Stimulated activated naive CD8-positive, alpha-beta T cell treated with anti-CD3 and anti-CD28 coated beads, Interleukin-15, amount 100 ng/mL, for 72 hours (primary cell): ENCODE data around the gene COBL.

Source experiments
- ATAC-seq: fragments of 150-1000 bp; cut with Tn5 transposase; 2 replicates; pipeline ENCODE4 v1.10.0; 2021; ENCODE audit warnings: mild to moderate bottlenecking, moderate library complexity
- DNase-seq, 2 donors: peaks; one replicate each; pipeline ENCODE4 v3.0.0; 2021 to 2022
- H3K27ac Mint-ChIP-seq, 2 donors: one replicate each; pipeline ENCODE4 v1.8.0; 2022; ENCODE audit warnings: mild to moderate bottlenecking in 2 of 2, mixed read lengths in 2 of 2, moderate library complexity in 2 of 2
- H3K27me3 Mint-ChIP-seq: one replicate; pipeline ENCODE4 v1.8.0; 2022; ENCODE audit warnings: mixed read lengths
- H3K4me1 Mint-ChIP-seq: one replicate; pipeline ENCODE4 v1.8.0; 2022; ENCODE audit warnings: mild to moderate bottlenecking, mixed read lengths
- H3K4me3 Mint-ChIP-seq, 2 donors: one replicate each; pipeline ENCODE4 v1.8.0; 2022; ENCODE audit warnings: mild to moderate bottlenecking in 2 of 2, mixed read lengths in 2 of 2, moderate library complexity in 1 of 2
- H3K9me3 Mint-ChIP-seq, 2 donors: one replicate each; pipeline ENCODE4 v1.8.0; 2022; ENCODE audit warnings: mixed read lengths in 2 of 2

Gene COBL

DNA sequence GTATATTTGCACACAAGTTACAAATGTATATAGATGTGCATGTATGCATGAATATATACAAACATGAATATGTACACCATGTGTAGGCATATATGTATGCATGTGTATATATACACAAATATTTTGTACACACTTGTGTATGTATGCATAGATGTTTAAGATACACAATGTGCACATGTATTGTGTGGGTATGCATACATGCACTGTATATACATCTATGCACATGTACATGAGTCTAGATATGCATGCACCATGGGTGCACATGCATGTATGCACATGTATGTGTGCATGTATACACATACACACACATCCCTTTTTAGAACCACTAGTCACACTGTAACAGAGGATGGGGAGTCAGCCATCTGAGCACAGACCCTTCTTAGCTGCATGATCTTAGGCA, 249.4 kb downstream of the COBL start:
- ATAC-seq (no peak), DNase-seq (no peak)
- no peak overlapping the region for H3K27ac Mint-ChIP-seq
- H3K27me3 Mint-ChIP-seq = no peaks in the 10 kb centered on the region
- H3K4me1 Mint-ChIP-seq = no peaks in the 10 kb centered on the region
- H3K4me3 Mint-ChIP-seq = no peak overlapping the region
- no peaks in the 10 kb centered on the region for H3K9me3 Mint-ChIP-seq

DNA sequence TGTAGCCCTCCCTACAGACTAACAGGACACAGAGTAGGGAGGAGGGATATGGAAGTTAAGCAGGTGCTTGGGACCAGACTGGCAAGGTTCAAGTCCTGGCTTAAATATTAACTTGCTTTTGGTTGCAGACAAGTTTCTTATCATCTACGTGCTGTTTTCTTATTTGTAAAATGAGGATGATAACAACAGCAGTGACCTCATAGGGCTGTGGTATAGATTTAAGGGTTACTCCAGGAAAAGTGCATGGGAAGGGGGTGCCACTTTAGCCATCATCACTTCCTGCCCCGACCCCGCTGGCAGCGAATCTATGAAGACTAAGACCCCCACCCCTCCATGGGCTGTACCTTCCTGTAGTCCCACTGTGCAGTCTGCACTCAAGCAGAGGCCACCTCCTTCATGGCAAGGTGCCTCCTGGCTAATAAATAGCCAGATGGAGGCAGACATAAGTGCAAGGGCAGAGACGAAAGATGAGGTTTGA, 250.2 kb downstream of the COBL start:
- no peak for ATAC-seq
- DNase-seq = no peak
- no peak overlapping the region for H3K4me3 Mint-ChIP-seq

DNA sequence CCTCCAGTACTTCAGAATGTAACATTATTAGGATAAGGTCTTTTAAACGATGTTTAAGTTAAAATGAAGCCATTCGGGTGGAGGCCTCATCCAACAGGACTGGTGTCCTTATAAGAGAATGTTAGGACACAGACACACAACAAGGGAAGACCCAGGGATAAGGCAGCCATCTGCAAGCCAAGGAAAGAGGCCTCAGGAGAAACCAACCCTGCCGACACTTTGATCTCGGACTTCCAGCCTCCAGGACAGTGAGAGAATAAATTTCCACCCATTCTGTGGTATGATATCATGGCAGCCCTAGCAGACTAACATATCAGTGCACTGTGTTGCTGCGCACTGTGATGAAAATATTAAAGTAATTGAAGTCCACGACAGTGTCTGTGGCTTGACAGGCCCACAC, 250.8 kb downstream of the COBL start:
- no peak for ATAC-seq
- Mint-ChIP-seq H3K27ac (peak overlapping the region in 1 of 2 donors; percentile 64), H3K27me3 (no peaks in the 10 kb centered on the region), H3K4me3 (no peak overlapping the region), H3K4me1 (no peaks in the 10 kb centered on the region), H3K9me3 (no peaks in the 10 kb centered on the region)
- no peak for DNase-seq

More for the DNA sequence above, 250.2 kb downstream of the COBL start:
- no peaks in the 10 kb centered on the region for H3K9me3 Mint-ChIP-seq
- H3K4me1 Mint-ChIP-seq = no peaks in the 10 kb centered on the region
- no peaks in the 10 kb centered on the region for H3K27me3 Mint-ChIP-seq
- no peak overlapping the region for H3K27ac Mint-ChIP-seq

DNA sequence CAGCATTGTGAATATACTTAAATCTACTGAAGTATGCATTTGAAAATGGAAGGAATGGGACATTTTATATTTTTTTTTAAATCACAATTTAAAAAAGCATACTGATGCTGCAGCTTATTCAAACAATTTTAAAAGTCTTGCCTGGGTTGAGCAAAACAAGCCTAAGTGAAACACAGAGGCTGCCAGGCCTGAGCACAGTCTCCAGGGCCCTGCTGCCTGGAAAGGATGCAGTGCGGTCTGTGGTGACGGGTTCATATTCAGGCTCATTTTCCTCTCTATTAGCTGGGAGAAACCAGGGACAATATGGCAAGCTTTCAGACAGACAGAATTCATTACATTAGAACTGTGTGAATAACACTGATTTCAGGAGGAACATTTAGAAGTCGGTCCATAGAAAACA, 251.9 kb downstream of the COBL start:
- ATAC-seq (no peak), DNase-seq (no peak)
- Mint-ChIP-seq H3K4me1 (no peaks in the 10 kb centered on the region), H3K4me3 (no peak overlapping the region), H3K27me3 (no peaks in the 10 kb centered on the region), H3K9me3 (no peaks in the 10 kb centered on the region), H3K27ac (no peak overlapping the region)

DNA sequence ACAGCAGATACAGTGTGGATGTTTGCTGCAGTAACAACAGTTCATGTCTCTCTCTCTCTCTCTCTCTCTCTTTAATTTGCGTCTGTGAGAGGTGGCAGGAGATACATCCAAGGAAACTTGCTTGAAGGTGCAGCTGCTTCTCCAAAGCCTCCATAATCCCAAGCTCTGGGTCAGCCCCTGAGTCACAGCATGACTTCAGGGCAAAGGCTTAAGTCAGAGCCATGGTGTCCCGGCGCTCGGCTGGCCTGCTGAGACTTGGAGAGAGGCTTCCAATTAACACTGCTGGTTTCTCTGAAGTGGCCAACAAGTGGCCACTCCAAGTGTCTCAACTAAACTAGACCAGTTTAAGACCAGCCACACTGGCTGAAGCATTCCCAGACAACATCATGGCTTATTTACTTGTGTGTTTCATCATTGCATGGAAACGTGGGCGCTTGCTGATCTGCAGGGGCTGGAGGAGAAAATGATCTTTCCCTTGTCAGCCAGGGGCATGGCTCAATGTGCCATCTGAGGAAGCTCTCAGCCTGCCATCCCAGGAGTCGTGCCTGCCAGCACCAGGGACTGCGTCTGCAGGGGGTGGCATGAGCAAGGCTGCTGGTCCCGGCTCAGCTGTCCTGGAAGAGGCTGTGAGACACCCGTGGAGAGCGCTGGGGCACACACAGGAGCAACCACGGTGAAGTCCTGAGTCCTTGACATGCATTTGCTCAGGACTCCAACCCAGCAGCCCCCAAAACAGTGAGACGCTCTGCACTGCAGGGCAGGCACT, 254.2 kb downstream of the COBL start:
- DNase-seq (no peak), ATAC-seq (peak; percentile 14)
- no peaks in the 10 kb centered on the region for H3K4me1 Mint-ChIP-seq
- H3K9me3 Mint-ChIP-seq = no peaks in the 10 kb centered on the region
- no peak overlapping the region for H3K27ac Mint-ChIP-seq
- H3K4me3 Mint-ChIP-seq = no peak overlapping the region
- H3K27me3 Mint-ChIP-seq = no peaks in the 10 kb centered on the region

DNA sequence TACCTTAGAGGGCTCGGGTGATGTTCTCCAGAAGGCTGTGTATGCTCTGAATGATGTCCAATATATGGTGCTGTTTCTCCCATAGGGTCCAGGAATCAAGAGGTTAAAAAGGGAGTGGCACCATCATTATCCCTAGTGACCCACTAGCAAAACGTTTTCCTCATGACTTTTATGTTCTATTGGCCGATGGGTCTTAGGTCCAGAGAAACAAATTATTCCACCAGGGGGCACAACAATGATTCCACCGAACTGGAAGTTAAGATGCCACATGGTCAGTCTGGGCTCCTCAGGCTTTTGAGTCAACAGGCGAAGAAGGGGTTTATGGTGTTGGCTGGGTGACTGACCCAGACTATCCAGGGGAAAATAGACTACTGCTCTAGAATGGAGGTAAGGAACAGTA, 256.1 kb downstream of the COBL start:
- H3K4me1 Mint-ChIP-seq = no peaks in the 10 kb centered on the region
- H3K9me3 Mint-ChIP-seq = no peaks in the 10 kb centered on the region
- ATAC-seq = no peak
- DNase-seq = no peak
- no peak overlapping the region for H3K4me3 Mint-ChIP-seq
- H3K27ac Mint-ChIP-seq = peak overlapping the region in 1 of 2 donors; percentile 91
- H3K27me3 Mint-ChIP-seq = no peaks in the 10 kb centered on the region

DNA sequence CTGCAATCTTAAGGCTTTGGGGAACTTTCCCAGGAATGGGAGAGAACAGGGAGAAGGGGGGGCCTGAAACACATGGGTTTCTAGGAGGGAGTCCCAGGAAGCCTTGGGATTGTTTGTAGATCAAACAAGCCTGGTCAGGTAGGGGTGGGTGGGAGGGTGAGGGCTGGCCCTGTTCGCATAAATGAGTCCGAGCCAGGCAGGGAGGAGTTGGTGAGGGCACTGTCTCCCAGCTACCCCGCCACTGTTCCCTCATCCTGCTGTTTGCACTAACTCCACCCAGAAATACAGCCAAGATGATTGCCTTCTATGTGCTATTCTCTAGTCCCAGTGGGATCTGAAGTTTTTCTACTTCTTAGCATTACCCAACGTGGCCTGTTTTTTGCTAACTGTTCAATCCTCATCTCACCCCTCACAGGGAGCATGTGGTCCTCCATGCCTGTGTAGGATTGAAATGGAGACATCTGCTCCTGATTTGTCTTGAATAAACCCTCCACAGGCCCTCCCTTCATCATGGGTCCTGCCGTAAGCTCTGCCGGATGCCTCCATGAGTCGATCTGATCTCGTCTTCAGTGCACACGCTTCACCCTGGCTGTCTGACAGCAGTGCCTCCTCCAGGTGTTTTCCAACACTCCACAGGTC, 257.0 kb downstream of the COBL start:
- Mint-ChIP-seq H3K27me3 (no peaks in the 10 kb centered on the region), H3K27ac (no peak overlapping the region), H3K4me1 (no peaks in the 10 kb centered on the region), H3K9me3 (no peaks in the 10 kb centered on the region), H3K4me3 (no peak overlapping the region)
- DNase-seq = no peak
- ATAC-seq = no peak

DNA sequence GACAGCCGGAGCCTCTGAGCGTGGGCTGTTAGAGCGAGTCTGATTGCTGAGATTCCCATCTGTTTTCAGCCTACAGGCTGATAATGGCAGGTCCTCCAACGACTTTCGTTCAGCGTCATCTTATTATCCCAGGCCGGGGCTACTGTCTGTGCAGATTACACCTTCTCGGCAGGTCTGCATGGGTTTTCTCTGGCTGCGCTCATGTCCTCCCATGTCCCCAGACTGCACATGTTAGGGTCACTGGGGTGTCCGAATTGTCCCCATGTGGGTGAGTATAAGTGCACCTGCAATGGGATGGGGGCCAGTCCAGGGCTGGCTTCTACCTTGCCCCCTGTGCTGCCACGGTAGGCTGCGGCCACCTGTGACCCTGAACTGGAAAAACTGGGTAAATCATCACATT, 257.8 kb downstream of the COBL start:
- Mint-ChIP-seq H3K27ac (no peak overlapping the region), H3K4me3 (no peak overlapping the region), H3K9me3 (no peaks in the 10 kb centered on the region), H3K4me1 (no peaks in the 10 kb centered on the region), H3K27me3 (no peaks in the 10 kb centered on the region)
- ATAC-seq = no peak
- no peak for DNase-seq

DNA sequence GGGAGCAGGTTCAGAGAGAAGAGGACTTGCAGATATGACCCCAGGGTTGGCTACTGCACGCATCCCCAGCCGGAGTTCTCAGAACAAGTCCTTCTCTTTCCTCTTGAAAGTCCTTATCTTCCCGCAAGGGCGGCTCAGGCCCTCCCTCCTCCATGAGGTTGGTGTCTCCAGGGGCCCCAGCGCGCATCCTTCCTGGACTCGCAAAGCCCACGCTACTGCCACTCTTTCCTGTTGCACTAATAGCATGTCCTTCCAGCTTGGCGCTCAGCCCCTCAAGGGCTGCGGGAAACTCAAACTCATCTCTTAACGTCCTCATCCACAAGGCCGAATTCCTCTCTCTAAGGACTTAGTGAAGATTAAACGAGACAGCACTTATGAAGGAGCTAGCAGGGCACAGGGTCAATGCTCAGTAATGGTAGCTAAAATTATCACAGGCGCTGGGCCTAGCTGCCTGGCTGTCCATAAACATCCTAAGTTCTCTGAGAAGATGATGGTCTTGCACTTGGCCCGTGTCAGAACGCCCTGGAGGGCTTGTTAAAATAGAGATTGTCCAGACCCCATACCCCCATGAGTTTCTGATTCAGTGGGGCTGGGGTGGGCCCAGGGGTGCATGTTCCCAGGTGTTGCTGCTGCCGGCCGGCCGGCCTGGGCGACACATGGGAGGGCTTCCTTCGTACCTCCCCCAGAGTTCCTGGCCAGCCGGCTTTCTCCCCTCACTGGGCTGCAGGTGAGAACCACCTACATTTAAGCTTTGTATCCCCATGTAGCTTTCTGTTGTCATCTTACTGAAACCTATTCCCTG, 261.4 kb downstream of the COBL start:
- Mint-ChIP-seq H3K27ac (no peak overlapping the region), H3K27me3 (no peaks in the 10 kb centered on the region), H3K9me3 (no peaks in the 10 kb centered on the region), H3K4me3 (no peak overlapping the region), H3K4me1 (no peaks in the 10 kb centered on the region)
- ATAC-seq = no peak
- DNase-seq = no peak

DNA sequence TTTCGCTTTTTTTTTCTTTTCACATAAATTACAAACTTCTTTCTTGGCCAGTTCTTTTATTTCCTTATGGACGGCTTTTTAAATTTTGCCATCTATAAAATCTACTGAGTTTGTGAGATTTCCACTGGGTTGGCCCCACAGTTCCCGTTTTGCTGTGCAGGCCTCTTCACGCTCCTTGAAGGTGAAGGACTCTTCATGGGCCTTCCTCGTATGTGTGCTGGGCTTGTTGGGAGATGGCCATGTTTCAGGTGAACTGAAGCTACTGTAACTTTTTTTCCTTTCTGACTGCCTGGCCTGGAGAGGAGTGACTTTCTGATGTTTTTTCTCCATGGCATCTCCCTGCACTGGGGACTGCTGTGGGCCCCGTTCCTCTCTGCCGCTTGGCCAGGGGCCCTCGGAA, 262.4 kb downstream of the COBL start:
- H3K9me3 Mint-ChIP-seq = no peaks in the 10 kb centered on the region
- H3K27me3 Mint-ChIP-seq = no peaks in the 10 kb centered on the region
- ATAC-seq (no peak), DNase-seq (no peak)
- no peaks in the 10 kb centered on the region for H3K4me1 Mint-ChIP-seq
- no peak overlapping the region for H3K4me3 Mint-ChIP-seq
- H3K27ac Mint-ChIP-seq = peak overlapping the region in 1 of 2 donors; percentile 44

DNA sequence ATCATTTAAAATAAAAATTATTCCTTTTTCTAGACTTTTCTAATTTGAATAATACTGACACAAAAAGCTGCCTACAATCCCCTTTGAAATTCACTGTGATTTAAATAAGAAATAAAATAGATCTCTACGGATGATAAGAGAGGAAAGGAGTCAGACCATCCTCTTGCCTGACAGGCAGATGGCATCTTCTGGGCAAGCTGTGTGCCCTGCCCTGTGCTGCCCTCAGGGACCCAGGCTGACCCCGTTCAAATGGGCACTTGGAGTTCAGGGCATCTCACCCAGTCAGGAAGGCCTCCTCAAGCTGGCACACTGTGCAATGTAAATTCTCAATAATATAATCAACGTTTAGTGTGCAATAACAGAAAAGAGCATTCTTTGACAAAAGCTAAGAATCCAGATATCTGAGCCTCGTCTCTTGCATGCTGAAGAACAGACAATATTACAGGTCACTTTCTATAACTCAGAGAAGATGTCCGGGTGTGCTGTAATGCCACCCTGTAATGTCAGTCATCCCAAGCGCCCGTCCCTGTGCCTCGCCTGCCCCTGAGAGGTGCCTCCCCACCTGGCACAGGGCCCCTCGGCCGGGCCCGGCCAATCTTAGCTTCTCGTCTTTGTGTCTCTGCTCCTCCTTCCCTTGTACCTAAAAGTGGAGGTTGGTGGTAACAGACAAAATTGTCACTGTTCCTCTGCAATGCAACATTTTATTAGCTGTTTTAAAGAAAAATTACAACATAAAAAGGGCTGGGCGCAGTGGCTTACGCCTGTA, 263.3 kb downstream of the COBL start:
- DNase-seq = no peak
- H3K27ac Mint-ChIP-seq = no peak overlapping the region
- H3K9me3 Mint-ChIP-seq = no peaks in the 10 kb centered on the region
- H3K4me3 Mint-ChIP-seq = no peak overlapping the region
- ATAC-seq = no peak
- no peaks in the 10 kb centered on the region for H3K4me1 Mint-ChIP-seq
- no peaks in the 10 kb centered on the region for H3K27me3 Mint-ChIP-seq

DNA sequence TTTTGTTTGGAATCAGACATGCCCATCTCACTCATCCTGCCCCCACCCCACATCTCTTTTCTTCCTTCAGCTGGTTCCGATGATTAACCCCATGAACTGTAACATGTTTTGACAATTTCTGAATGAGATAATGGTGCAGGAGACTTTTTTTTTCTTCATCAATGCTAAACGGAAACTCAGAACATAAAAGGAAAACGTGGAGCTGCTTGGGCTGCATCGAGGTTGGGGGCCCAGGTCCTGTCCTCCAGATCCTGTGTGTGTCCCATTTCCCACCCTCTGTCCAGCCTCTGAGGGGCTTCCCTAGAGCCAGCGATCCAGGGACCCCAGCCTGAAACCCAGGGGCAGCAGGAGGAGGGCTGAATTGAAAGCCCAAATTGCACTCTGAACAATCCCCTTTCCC, 270.1 kb downstream of the COBL start:
- Mint-ChIP-seq H3K27ac (no peak overlapping the region), H3K27me3 (no peaks in the 10 kb centered on the region), H3K4me1 (no peaks in the 10 kb centered on the region)

DNA sequence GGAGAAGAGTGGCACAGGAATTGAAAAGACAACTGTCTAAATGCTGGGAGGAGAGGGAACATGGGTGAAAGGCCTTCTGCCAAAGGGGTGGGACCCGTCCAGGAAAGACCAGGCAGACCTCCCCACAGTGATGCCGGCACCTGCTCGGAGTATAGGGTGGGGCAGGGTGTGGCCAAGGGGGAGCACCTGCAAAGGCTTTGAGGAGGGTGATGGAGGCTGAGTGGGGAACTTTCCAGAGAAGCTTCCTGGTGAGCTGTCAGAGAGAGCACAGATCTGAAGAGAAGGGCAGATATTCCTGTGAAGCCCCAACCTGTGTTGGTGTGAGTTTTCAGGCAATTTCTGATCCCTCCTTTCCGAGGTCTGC, 270.5 kb downstream of the COBL start:
- H3K4me3 Mint-ChIP-seq = no peak overlapping the region
- no peak for DNase-seq

More for the DNA sequence above, 270.1 kb downstream of the COBL start:
- ATAC-seq (no peak), DNase-seq (no peak)
- no peaks in the 10 kb centered on the region for H3K9me3 Mint-ChIP-seq
- H3K4me3 Mint-ChIP-seq = no peak overlapping the region

DNA sequence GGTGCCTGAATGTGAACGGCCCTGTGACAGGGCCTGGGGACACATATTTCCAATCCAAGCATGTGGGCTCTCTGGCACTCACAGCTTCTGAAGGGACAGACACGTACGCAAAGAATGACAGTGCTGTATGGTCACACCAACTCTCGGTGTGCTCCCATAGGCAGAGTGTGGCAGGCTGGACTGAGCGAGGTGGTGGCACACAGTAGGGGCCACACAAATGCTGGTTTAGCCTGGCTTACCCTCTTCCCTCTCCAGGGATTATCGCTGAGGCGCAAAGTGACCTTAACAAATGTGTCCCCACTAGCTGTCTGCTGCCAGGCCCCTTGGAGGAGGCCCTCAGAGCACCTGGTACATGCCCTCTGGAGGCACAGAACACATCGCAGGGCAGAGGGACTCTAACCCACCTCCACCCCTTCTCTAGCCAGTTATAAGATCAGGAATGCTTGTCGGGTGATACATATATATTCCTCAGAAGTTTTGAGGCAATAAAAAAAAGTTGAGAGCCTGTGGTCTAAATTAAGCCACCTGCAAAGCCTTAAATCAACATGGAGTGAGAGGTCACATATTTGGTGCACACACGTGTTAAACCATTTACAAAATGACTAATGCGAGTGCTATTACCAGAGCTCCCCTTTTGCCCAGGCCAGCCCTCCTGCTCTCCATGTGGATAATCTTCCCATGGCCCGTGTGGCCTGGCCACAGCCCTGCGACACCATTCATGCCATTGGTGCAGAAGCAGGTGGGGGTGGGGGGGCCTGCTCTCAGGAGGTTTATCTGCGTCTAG, 271.1 kb downstream of the COBL start:
- Mint-ChIP-seq H3K9me3 (no peaks in the 10 kb centered on the region), H3K4me1 (no peaks in the 10 kb centered on the region), H3K27ac (peak overlapping the region in 1 of 2 donors; percentile 84), H3K4me3 (no peak overlapping the region), H3K27me3 (no peaks in the 10 kb centered on the region)
- peak; percentile 46 for ATAC-seq
- no peak for DNase-seq

More for the DNA sequence above, 270.5 kb downstream of the COBL start:
- Mint-ChIP-seq H3K4me1 (no peaks in the 10 kb centered on the region), H3K9me3 (no peaks in the 10 kb centered on the region), H3K27ac (no peak overlapping the region), H3K27me3 (no peaks in the 10 kb centered on the region)
- no peak for ATAC-seq

DNA sequence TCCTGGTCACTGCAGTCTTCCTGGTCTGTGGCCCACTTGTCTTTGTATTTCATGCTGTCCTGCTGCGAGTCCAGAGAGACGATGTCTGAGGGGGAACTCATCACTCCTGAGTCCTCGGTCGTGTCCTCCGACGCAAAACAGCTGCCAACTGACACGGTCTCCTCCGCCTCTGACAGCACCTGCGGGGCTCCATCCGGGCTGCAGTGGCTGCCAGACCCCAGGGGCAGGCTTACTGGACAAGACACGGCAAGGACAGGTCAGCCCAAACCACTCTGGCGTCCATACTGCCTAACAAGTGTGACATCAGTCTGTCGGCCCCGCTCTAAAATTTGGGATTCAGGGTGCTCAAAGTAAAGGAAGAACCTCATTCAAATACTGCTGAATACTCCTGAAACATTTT, 273.1 kb downstream of the COBL start:
- Mint-ChIP-seq H3K4me3 (no peak overlapping the region), H3K9me3 (no peaks in the 10 kb centered on the region), H3K27me3 (peaks cover 13% of the 10 kb centered on the region), H3K27ac (no peak overlapping the region), H3K4me1 (no peaks in the 10 kb centered on the region)
- ATAC-seq (no peak), DNase-seq (no peak)
